ENCODE data around the gene SHROOM1. TPM values are rescaled to one million over a fixed set of nuclear protein-coding genes. Genes with fewer than 3 reads are reported as not detected.

SHROOM1 gene
- total RNA-seq, 1 experiment from 2014 or later = 0.54 TPM

DNA sequence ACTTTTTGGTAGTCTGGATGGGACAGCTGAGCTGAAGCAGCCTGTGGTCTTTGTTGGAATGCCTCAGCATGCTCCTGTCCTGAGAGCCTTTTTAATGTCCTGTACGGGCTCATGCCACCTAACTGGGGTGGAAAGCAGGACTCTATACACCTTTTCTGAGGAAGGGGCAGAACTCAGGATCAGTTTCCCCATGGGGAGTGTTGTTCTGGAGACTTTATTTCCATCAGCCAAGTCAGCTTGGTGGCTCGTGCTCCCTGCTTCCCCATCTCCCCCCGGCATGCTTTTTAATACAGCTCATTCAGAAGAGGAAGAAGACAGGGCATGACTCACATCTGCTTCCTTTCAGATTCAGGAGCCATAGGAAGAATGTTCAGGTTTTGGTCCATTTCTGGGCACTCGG lies 48.3 kb downstream of the SHROOM1 start:
- no peak overlapping the region for H3K27ac ChIP-seq (ENCODE audit: low read depth, low read length, poor library complexity, severe bottlenecking)

DNA sequence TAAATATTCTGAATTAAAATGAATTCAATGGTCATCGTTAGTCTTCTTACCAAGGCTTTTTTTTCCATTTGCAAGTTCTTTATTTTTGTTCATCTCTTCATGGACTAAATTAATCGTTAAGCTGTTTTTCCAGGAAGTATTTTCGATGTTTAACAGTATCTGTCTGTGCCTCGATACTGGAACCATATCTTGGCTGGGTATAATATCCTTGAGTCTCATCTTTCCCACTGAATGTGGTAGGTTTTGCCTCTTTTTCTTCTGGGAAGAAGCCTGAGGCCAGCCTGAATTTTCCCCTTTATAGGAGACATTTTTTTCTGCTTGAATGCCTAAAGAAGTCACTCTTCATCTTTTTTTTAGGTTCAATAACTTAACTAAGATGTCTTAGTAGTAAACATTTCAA lies 49.4 kb downstream of the SHROOM1 start:
- TF ChIP-seq, protein P1, sequence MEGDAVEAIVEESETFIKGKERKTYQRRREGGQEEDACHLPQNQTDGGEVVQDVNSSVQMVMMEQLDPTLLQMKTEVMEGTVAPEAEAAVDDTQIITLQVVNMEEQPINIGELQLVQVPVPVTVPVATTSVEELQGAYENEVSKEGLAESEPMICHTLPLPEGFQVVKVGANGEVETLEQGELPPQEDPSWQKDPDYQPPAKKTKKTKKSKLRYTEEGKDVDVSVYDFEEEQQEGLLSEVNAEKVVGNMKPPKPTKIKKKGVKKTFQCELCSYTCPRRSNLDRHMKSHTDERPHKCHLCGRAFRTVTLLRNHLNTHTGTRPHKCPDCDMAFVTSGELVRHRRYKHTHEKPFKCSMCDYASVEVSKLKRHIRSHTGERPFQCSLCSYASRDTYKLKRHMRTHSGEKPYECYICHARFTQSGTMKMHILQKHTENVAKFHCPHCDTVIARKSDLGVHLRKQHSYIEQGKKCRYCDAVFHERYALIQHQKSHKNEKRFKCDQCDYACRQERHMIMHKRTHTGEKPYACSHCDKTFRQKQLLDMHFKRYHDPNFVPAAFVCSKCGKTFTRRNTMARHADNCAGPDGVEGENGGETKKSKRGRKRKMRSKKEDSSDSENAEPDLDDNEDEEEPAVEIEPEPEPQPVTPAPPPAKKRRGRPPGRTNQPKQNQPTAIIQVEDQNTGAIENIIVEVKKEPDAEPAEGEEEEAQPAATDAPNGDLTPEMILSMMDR (conservative IDR thresholded peaks at IDR 0.05; ENCODE audit: low read depth, low read length) = no peak
- no peak for TF ChIP-seq EZH2 (IDR thresholded peaks at IDR 0.05; ENCODE audit: borderline replicate concordance, low read depth, low read length, poor library complexity, severe bottlenecking)
- Histone ChIP-seq H3K36me3 (ENCODE audit: insufficient read depth, low read length, poor library complexity, severe bottlenecking) (no peaks in the 10 kb centered on the region), H3K4me3 (ENCODE audit: low read depth, low read length, poor library complexity, severe bottlenecking) (no peak overlapping the region), H3K4me1 (ENCODE audit: insufficient read depth, low read length, poor library complexity, severe bottlenecking) (no peaks in the 10 kb centered on the region), H3K27ac (ENCODE audit: low read depth, low read length, poor library complexity, severe bottlenecking) (no peak overlapping the region), H3K9me3 (ENCODE audit: low read depth, low read length, poor library complexity, severe bottlenecking) (no peaks in the 10 kb centered on the region), H3K27me3 (replicated peaks; ENCODE audit: insufficient read depth, low read depth, low read length, poor library complexity) (no peaks in the 10 kb centered on the region)
- intact Hi-C loops (cut with micrococcal nuclease; ENCODE audit: unreplicated experiment) = no loop called here
- CTCF ChIA-PET = no interaction called here
- POLR2A ChIA-PET (ENCODE audit: low non-redundant PET) = no interaction called here
- BruUV-seq (replicated peaks) = no TSS peak
- no peak for DNase-seq (ENCODE audit: low spot score)

More for the DNA sequence above, 48.3 kb downstream of the SHROOM1 start:
- Histone ChIP-seq H3K27me3 (replicated peaks; ENCODE audit: insufficient read depth, low read depth, low read length, poor library complexity) (no peaks in the 10 kb centered on the region), H3K9me3 (ENCODE audit: low read depth, low read length, poor library complexity, severe bottlenecking) (no peaks in the 10 kb centered on the region), H3K4me1 (ENCODE audit: insufficient read depth, low read length, poor library complexity, severe bottlenecking) (no peaks in the 10 kb centered on the region), H3K4me3 (ENCODE audit: low read depth, low read length, poor library complexity, severe bottlenecking) (no peak overlapping the region), H3K36me3 (ENCODE audit: insufficient read depth, low read length, poor library complexity, severe bottlenecking) (no peaks in the 10 kb centered on the region)
- POLR2A ChIA-PET (ENCODE audit: low non-redundant PET) = no interaction called here
- CTCF ChIA-PET = no interaction called here
- intact Hi-C loops (cut with micrococcal nuclease; ENCODE audit: unreplicated experiment) = no loop called here
- no peak for DNase-seq (ENCODE audit: low spot score)
- TF ChIP-seq EZH2 (IDR thresholded peaks at IDR 0.05; ENCODE audit: borderline replicate concordance, low read depth, low read length, poor library complexity, severe bottlenecking) = no peak
- TF ChIP-seq, protein P1 (conservative IDR thresholded peaks at IDR 0.05; ENCODE audit: low read depth, low read length) = no peak
- no TSS peak for BruUV-seq (replicated peaks)

DNA sequence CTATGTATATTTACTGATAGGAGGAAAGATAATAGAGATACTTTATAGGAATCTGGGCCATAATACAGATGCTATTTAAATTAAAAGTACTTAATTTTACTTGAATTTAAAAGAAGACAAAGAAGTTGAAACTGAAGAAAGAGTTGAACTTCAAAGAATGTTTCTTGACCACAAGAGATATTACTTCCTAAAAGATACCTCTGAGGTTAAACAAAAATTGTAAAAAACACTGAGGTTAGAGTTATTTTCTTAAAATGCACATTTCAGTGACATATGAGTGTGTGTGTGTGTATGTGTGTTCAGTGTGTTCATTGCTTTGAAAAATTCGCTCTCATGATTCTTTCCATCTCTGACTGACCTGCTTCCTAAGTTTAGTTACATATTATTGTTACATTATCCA lies 49.9 kb downstream of the SHROOM1 start:
- no TSS peak for BruUV-seq (replicated peaks)
- POLR2A ChIA-PET (ENCODE audit: low non-redundant PET) = no interaction called here
- CTCF ChIA-PET = no interaction called here
- no peak for DNase-seq (ENCODE audit: low spot score)
- TF ChIP-seq EZH2 (IDR thresholded peaks at IDR 0.05; ENCODE audit: borderline replicate concordance, low read depth, low read length, poor library complexity, severe bottlenecking) = no peak
- TF ChIP-seq, protein P1 (conservative IDR thresholded peaks at IDR 0.05; ENCODE audit: low read depth, low read length) = no peak
- Histone ChIP-seq H3K27ac (ENCODE audit: low read depth, low read length, poor library complexity, severe bottlenecking) (no peak overlapping the region), H3K4me1 (ENCODE audit: insufficient read depth, low read length, poor library complexity, severe bottlenecking) (peaks cover 4% of the 10 kb centered on the region), H3K4me3 (ENCODE audit: low read depth, low read length, poor library complexity, severe bottlenecking) (no peak overlapping the region), H3K9me3 (ENCODE audit: low read depth, low read length, poor library complexity, severe bottlenecking) (no peaks in the 10 kb centered on the region), H3K27me3 (replicated peaks; ENCODE audit: insufficient read depth, low read depth, low read length, poor library complexity) (no peaks in the 10 kb centered on the region), H3K36me3 (ENCODE audit: insufficient read depth, low read length, poor library complexity, severe bottlenecking) (no peaks in the 10 kb centered on the region)
- intact Hi-C loops (cut with micrococcal nuclease; ENCODE audit: unreplicated experiment) = no loop called here
